Gastroesophageal sphincter (tissue), 3 donors: ENCODE measurements around the gene DMRTA2.

Experiments
- CTCF ChIP-seq, 4 experiments: fragments of 200-600 bp in 2 of 4; fragments of 450-650 bp in 2 of 4; sonication (generic) in 1 of 4; IDR thresholded peaks; one replicate each; pipeline ENCODE4 v1.5.1; 2017 to 2019; ENCODE audit warnings: antibody characterized with exemption in 4 of 4, mild to moderate bottlenecking in 2 of 4, moderate library complexity in 2 of 4
- POLR2A ChIP-seq, 2 donors: fragments of 450-650 bp; IDR thresholded peaks; one replicate each; pipeline ENCODE4 v1.6.1; 2017; ENCODE audit warnings: antibody characterized with exemption in 2 of 2, mild to moderate bottlenecking in 2 of 2, moderate library complexity in 1 of 2
- POLR2AphosphoS5 ChIP-seq: sonication (generic); formaldehyde crosslinking; IDR thresholded peaks from one replicate; pipeline ENCODE4 v1.6.1; 2017; ENCODE audit warnings: antibody characterized with exemption

GRCh38 chr1:50417946-50418599 lies 5.2 kb downstream of the DMRTA2 start:
- TF ChIP-seq POLR2A (IDR thresholded peaks at IDR 0.05) (no peak), CTCF (IDR thresholded peaks at IDR 0.05) (no peak), POLR2AphosphoS5 (no peak)
